IPS-20b (cell line): Measurements from ENCODE around the gene TET1.
"Not testable (repeated sequence)": the region's sequence is repeated elsewhere in the genome, so short reads cannot be mapped to it uniquely, and the experiment has no call there.

ENCODE experiments used
- H3K27ac ChIP-seq: one replicate; pipeline ENCODE4 v1.5.1; 2013; ENCODE audit warnings: low read length
- H3K27me3 ChIP-seq: 2 replicates; pipeline ENCODE4 v1.6.1; 2013; ENCODE audit warnings: mild to moderate bottlenecking, low read length, inconsistent platforms; ENCODE audit not compliant: insufficient read depth
- H3K36me3 ChIP-seq: 2 replicates; pipeline ENCODE4 v1.6.1; 2013; ENCODE audit warnings: low read depth, mild to moderate bottlenecking, inconsistent platforms, low read length, moderate library complexity; ENCODE audit not compliant: insufficient read depth
- H3K4me1 ChIP-seq: 2 replicates; pipeline ENCODE4 v1.6.1; 2013; ENCODE audit warnings: mild to moderate bottlenecking, control low read depth, inconsistent platforms, low read length, moderate library complexity; ENCODE audit not compliant: insufficient read depth
- H3K4me3 ChIP-seq: 2 replicates; pipeline ENCODE4 v1.5.1; 2013; ENCODE audit warnings: mild to moderate bottlenecking, low read length, inconsistent platforms
- H3K9ac ChIP-seq: 2 replicates; pipeline ENCODE4 v1.6.1; 2013; ENCODE audit warnings: low read depth, mild to moderate bottlenecking, inconsistent platforms, low read length, moderate library complexity
- H3K9me3 ChIP-seq: 2 replicates; pipeline ENCODE4 v1.6.1; 2013; ENCODE audit warnings: mild to moderate bottlenecking, low read depth, low read length, inconsistent platforms; ENCODE audit not compliant: insufficient read depth

Gene TET1

DNA sequence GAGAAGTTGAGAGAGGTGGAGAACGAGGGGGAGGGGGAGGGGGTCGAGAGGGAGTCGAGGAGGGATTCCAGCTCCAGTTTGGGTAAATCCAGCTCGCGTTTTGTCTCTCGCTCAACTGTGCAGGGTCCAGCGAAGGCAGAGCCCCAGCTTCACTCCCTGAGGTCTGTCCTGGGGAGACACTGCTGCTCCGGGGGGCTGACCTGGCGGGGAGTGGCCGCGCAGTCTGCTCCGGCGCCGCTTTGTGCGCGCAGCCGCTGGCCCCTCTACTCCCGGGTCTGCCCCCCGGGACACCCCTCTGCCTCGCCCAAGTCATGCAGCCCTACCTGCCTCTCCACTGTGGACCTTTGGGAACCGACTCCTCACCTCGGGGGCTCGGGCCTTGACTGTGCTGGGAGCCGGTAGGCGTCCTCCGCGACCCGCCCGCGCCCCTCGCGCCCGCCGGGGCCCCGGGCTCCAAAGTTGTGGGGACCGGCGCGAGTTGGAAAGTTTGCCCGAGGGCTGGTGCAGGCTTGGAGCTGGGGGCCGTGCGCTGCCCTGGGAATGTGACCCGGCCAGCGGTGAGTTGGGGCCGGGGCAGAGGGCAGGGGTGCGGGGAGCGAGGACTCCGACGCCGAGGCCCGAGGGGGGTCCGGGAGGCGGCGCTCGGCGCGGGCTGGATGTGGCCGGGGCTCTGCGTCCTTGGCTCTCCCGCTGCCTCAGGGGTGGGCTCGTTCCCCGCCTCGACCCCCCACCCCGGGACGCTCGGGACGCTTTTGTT is at the start of gene TET1:
Gene TET1 (plus strand): TSS at position 152 of the 757 bp plus-strand sequence. CDS start 12,002 bp downstream, outside the sequence.
- Histone ChIP-seq H3K27me3 (no peaks in the 10 kb centered on the region), H3K9ac (peak within 1 kb of the TSS; percentile 87), H3K36me3 (peaks cover 5% of the 10 kb centered on the region), H3K4me1 (peaks cover 3% of the 10 kb centered on the region; the same call in 1 of the 2 replicates), H3K4me3 (peak within 1 kb of the TSS; percentile 98), H3K9me3 (no peaks in the 10 kb centered on the region), H3K27ac (no peak within 1 kb of the TSS)

GRCh38 chr10:68516216-68516615 is 43.9 kb upstream of the TET1 start:
- not testable (repeated sequence) for H3K36me3 ChIP-seq, H3K4me3 ChIP-seq, H3K27me3 ChIP-seq, H3K9me3 ChIP-seq, H3K27ac ChIP-seq, H3K9ac ChIP-seq, H3K4me1 ChIP-seq

GRCh38 chr10:68516766-68517165 is 43.4 kb upstream of the TET1 start:
- H3K4me3 ChIP-seq: no peak overlapping the region
- no peak overlapping the region for H3K27ac ChIP-seq
- H3K9me3 ChIP-seq: no peaks in the 10 kb centered on the region
- H3K27me3 ChIP-seq: no peaks in the 10 kb centered on the region
- no peaks in the 10 kb centered on the region for H3K36me3 ChIP-seq
- no peaks in the 10 kb centered on the region for H3K4me1 ChIP-seq
- H3K9ac ChIP-seq: no peak overlapping the region

GRCh38 chr10:68517188-68517587 is 42.9 kb upstream of the TET1 start:
- Histone ChIP-seq H3K27me3 (no peaks in the 10 kb centered on the region), H3K4me1 (no peaks in the 10 kb centered on the region), H3K4me3 (no peak overlapping the region), H3K9me3 (no peaks in the 10 kb centered on the region), H3K9ac (no peak overlapping the region), H3K27ac (no peak overlapping the region), H3K36me3 (no peaks in the 10 kb centered on the region)

DNA sequence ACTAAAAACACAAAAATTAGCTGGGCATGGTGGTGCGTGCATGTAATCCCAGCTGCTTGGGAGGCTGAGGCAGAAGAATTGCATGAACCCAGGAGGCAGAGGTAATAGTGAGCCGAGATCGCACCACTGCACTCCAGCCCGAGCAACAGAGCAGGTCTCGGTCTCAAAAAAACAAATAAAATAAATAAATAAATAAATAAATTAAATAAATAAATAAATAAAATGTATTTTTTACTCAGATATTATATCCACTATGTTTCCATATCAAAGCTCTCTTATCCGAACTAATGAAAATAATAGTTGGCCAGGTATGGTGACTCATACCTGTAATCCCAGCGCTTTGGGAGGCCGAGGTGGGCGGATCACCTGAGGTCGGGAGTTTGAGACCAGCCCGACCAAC is 41.5 kb upstream of the TET1 start:
- not testable (repeated sequence) for H3K4me3 ChIP-seq, H3K9me3 ChIP-seq, H3K9ac ChIP-seq, H3K36me3 ChIP-seq, H3K4me1 ChIP-seq, H3K27ac ChIP-seq, H3K27me3 ChIP-seq

DNA sequence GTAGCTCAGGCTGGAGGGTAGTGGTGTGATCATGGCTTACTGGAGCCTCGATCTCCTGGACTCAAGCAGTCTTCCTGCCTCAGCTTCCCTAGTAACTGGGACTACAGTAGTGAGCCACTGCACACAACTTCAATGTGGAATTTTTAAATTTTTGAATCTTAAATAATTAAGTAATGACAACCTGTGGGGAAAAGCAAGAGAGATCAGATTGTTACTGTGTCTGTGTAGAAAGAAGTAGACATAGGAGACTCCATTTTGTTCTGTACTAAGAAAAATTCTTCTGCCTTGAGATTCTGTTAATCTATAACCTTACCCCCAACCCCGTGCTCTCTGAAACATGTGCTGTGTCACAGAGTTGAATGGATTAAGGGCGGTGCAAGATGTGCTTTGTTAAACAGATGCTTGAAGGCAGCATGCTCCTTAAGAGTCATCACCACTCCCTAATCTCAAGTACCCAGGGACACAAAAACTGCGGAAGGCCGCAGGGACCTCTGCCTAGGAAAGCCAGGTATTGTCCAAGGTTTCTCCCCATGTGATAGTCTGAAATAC is 34.6 kb upstream of the TET1 start:
- H3K9ac ChIP-seq, H3K27ac ChIP-seq, H3K9me3 ChIP-seq, H3K4me1 ChIP-seq, H3K27me3 ChIP-seq, H3K36me3 ChIP-seq, H3K4me3 ChIP-seq: not testable (repeated sequence)

DNA sequence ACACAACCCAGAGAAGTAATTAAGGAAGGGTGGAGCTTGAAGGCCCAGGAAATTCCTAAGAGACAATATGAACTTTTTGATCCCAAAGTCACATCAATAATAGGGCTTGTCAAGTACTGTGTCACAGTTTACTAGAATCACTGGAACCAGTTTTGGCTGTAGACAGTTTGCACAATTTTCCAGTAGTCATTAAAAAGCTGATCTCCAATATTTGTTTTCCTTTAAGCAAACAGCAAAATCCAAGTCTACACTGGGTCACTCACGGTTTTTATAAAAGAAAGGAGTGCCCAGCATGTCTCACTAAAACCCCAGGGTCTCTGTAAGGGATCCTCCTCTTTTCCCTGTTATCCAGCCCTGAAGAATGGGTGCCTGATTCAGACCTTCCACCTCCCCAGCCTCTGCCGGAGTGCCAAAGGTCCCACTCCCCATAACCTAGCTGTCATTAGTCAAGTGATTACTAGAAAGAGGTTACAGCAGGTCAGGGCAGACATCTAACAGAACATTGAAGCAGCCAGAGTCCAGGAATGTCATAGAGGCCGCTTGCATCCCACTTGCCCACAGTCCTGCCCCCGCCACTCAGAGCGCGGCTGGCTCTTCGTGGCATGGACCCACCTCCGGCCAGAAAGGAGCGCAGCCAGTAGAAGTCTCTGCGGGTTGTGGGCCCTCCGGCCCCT is 33.4 kb upstream of the TET1 start:
- Histone ChIP-seq H3K27me3 (no peaks in the 10 kb centered on the region), H3K9me3 (no peaks in the 10 kb centered on the region), H3K9ac (peak overlapping the region; percentile 80), H3K4me3 (peak overlapping the region; percentile 98), H3K4me1 (no peaks in the 10 kb centered on the region), H3K36me3 (no peaks in the 10 kb centered on the region), H3K27ac (no peak overlapping the region)

- Histone ChIP-seq H3K27ac (no peak overlapping the region), H3K27me3 (no peaks in the 10 kb centered on the region), H3K9me3 (no peaks in the 10 kb centered on the region), H3K36me3 (no peaks in the 10 kb centered on the region), H3K4me3 (no peak overlapping the region), H3K9ac (no peak overlapping the region), H3K4me1 (no peaks in the 10 kb centered on the region)
These were observed 23.2 kb upstream of the TET1 start for GRCh38 chr10:68536973-68537372.

DNA sequence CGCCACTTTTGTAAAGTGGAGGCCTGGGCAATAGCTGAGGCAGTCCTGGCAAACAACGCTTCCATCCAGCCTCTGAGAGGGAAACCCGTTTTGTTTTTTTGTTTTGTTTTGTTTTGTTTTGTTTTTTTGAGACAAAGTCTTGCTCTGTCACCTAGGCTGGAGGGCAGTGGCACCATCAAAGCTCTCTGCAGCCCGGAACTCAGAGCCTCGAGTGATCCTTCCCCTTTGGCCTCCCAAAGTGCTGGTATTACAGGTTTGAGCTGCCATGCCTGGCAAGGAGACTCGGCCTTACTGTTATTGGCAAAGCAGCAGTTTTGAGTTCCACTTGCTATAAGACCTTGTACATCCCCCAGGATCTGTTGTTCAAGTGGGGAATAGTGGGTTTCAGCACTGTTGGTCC is 22.3 kb upstream of the TET1 start:
- Histone ChIP-seq H3K36me3 (no peaks in the 10 kb centered on the region), H3K9me3 (no peaks in the 10 kb centered on the region), H3K4me3 (no peak overlapping the region), H3K4me1 (no peaks in the 10 kb centered on the region), H3K9ac (no peak overlapping the region), H3K27me3 (no peaks in the 10 kb centered on the region), H3K27ac (no peak overlapping the region)

DNA sequence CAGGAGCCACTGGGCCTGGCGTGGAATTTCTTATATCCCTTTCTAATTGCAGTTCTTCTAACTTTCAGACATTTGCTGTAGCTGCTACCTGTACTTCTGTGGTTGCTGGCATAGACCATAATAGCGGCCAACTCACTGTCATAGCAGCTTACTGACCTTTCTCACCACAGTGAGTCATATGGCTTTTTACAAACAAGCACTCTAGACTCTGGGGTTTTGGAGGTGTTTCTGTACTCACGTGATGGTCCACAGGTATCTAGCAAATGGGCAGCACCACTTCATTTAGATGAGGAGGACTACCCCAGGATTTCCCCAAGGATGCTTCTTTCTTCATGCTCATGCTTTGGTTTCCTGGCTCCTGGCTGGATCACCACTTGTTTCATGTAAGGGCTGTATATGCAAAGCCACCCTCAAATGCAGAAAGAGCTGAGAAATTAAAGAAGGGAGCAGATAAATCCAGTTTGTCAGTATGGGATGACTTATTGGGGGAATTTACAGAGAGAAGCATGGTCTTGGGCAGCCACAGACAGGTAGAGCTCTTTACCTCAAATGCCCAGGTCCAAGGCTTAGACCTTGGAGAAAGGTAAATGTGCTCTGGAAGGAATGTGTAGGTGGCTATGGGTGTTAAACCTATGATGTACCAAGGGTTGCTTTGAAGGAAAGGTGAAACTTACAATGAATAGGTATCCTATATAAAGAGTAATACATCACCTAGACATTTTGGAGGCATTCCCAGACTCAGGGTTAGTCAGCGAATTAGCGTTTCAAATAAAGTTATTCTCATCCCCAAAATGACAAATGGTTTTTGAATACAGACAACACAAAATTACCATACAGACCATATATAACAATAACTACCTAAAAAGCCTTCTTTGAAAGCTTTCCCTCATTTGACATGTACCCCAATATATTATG is 16.9 kb upstream of the TET1 start:
- no peak overlapping the region for H3K4me3 ChIP-seq
- peaks cover 3% of the 10 kb centered on the region; the same call in 1 of the 2 replicates for H3K4me1 ChIP-seq
- no peak overlapping the region for H3K27ac ChIP-seq
- H3K27me3 ChIP-seq: no peaks in the 10 kb centered on the region
- no peaks in the 10 kb centered on the region for H3K9me3 ChIP-seq
- no peaks in the 10 kb centered on the region for H3K36me3 ChIP-seq
- no peak overlapping the region for H3K9ac ChIP-seq

GRCh38 chr10:68550747-68551411 is 9.3 kb upstream of the TET1 start:
- Histone ChIP-seq H3K27ac (no peak overlapping the region), H3K4me3 (no peak overlapping the region), H3K9me3 (no peaks in the 10 kb centered on the region), H3K9ac (no peak overlapping the region), H3K27me3 (no peaks in the 10 kb centered on the region), H3K36me3 (no peaks in the 10 kb centered on the region), H3K4me1 (peaks cover 8% of the 10 kb centered on the region)
